ENCODE measurements around the gene TTLL8. TPM values are rescaled to one million over a fixed set of nuclear protein-coding genes. Genes with fewer than 3 reads are reported as not detected.

TTLL8 gene
- total RNA-seq, 1 donor from 2014 or later = not detected

GRCh38 chr22:50102946-50103345 lies 44.8 kb upstream of the TTLL8 start:
- no peaks in the 10 kb centered on the region for H3K4me1 Mint-ChIP-seq (ENCODE audit: low read depth, unreplicated experiment)

GRCh38 chr22:50101870-50102565 lies 43.9 kb upstream of the TTLL8 start:
- Mint-ChIP-seq H3K27ac (ENCODE audit: unreplicated experiment) (no peak overlapping the region), H3K36me3 (ENCODE audit: unreplicated experiment) (no peaks in the 10 kb centered on the region), H3K9me3 (ENCODE audit: unreplicated experiment) (peaks cover 2% of the 10 kb centered on the region), H3K4me3 (ENCODE audit: unreplicated experiment) (no peak overlapping the region), H3K27me3 (ENCODE audit: unreplicated experiment) (no peaks in the 10 kb centered on the region), H3K4me1 (ENCODE audit: low read depth, unreplicated experiment) (no peaks in the 10 kb centered on the region)
- TF ChIP-seq CTCF (IDR thresholded peaks at IDR 0.05; ENCODE audit: partially characterized antibody, unreplicated experiment) = no peak
- DNase-seq = no peak

More at GRCh38 chr22:50102946-50103345, 44.8 kb upstream of the TTLL8 start:
- Mint-ChIP-seq H3K27me3 (ENCODE audit: unreplicated experiment) (no peaks in the 10 kb centered on the region), H3K4me3 (ENCODE audit: unreplicated experiment) (no peak overlapping the region), H3K9me3 (ENCODE audit: unreplicated experiment) (peaks cover 2% of the 10 kb centered on the region), H3K36me3 (ENCODE audit: unreplicated experiment) (no peaks in the 10 kb centered on the region), H3K27ac (ENCODE audit: unreplicated experiment) (no peak overlapping the region)
- no peak for DNase-seq
- no peak for TF ChIP-seq CTCF (IDR thresholded peaks at IDR 0.05; ENCODE audit: partially characterized antibody, unreplicated experiment)

DNA sequence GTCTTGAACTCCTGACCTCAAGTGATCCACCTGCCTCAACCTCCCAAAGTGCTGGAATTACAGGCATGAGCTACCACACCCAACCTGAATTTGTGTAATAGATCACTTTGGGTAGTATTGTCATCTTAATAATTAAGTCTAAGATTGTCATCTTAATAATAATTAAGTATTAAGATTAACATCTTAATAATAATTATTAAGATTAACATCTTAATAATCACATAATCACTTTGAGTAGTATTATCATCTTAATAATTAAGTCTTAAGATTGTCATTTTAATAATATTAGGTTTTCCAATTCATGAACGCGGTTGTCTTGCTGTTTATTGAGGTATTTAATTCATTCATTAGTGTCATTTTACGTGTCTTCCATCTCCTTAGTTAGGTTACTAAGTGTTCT lies 40.0 kb upstream of the TTLL8 start:
- Mint-ChIP-seq H3K4me1 (ENCODE audit: low read depth, unreplicated experiment) (no peaks in the 10 kb centered on the region), H3K4me3 (ENCODE audit: unreplicated experiment) (no peak overlapping the region), H3K9me3 (ENCODE audit: unreplicated experiment) (no peaks in the 10 kb centered on the region), H3K36me3 (ENCODE audit: unreplicated experiment) (no peaks in the 10 kb centered on the region), H3K27me3 (ENCODE audit: unreplicated experiment) (no peaks in the 10 kb centered on the region), H3K27ac (ENCODE audit: unreplicated experiment) (no peak overlapping the region)
- TF ChIP-seq CTCF (IDR thresholded peaks at IDR 0.05; ENCODE audit: partially characterized antibody, unreplicated experiment) = no peak
- DNase-seq = no peak

GRCh38 chr22:50092342-50092741 lies 34.2 kb upstream of the TTLL8 start:
- Mint-ChIP-seq H3K4me3 (ENCODE audit: unreplicated experiment) (no peak overlapping the region), H3K9me3 (ENCODE audit: unreplicated experiment) (peaks cover 6% of the 10 kb centered on the region), H3K27me3 (ENCODE audit: unreplicated experiment) (peaks cover 5% of the 10 kb centered on the region), H3K4me1 (ENCODE audit: low read depth, unreplicated experiment) (no peaks in the 10 kb centered on the region), H3K27ac (ENCODE audit: unreplicated experiment) (no peak overlapping the region), H3K36me3 (ENCODE audit: unreplicated experiment) (peaks cover 5% of the 10 kb centered on the region)
- no peak for TF ChIP-seq CTCF (IDR thresholded peaks at IDR 0.05; ENCODE audit: partially characterized antibody, unreplicated experiment)
- DNase-seq = no peak

GRCh38 chr22:50091092-50091768 lies 33.1 kb upstream of the TTLL8 start:
- H3K4me1 Mint-ChIP-seq (ENCODE audit: low read depth, unreplicated experiment) = no peaks in the 10 kb centered on the region
- no peak for TF ChIP-seq CTCF (IDR thresholded peaks at IDR 0.05; ENCODE audit: partially characterized antibody, unreplicated experiment)
- H3K27me3 Mint-ChIP-seq (ENCODE audit: unreplicated experiment) = peaks cover 5% of the 10 kb centered on the region
- no peak overlapping the region for H3K4me3 Mint-ChIP-seq (ENCODE audit: unreplicated experiment)
- no peak for DNase-seq
- peaks cover 5% of the 10 kb centered on the region for H3K36me3 Mint-ChIP-seq (ENCODE audit: unreplicated experiment)
- no peak overlapping the region for H3K27ac Mint-ChIP-seq (ENCODE audit: unreplicated experiment)
- H3K9me3 Mint-ChIP-seq (ENCODE audit: unreplicated experiment) = peaks cover 6% of the 10 kb centered on the region

All from glutamatergic neuron (in vitro differentiated cells).